ENCODE measurements around the gene CCDC86. TPM values are rescaled to one million over a fixed set of nuclear protein-coding genes. Genes with fewer than 3 reads are reported as not detected.

The CCDC86 gene
- total and polyA plus RNA-seq, 10 of the 15 experiments (the other 5 are each of a cell fraction or from before 2014, with no cell fraction given), result 2.0 to 87.2 (median 38.7) TPM

DNA sequence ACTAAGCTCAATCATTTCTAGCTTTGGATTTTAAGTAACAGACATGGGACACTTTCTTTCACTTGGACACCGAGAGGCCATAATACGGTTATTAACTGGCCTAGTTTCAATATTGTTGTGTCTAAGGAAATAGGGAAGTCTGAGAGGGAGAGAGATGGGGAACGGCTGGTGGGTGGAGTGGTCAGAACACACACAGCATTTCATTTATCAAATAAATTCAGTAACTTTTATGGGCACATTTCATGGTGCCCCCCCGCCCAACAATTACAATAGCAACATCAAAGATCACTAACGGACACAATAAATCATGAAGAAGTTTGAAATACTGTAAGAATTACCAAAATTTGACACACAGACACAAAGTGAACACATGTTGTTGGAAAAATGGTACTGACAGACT, 53.8 kb downstream of the CCDC86 start:
- SMC1A ChIA-PET (ENCODE audit: uncharacterized antibody, unreplicated experiment), result interaction anchor here (0.7 to 1.5 kb wide), 2 partner anchors 63 to 131 kb away, joined by 3 read pairs; no protein-coding TSS in a partner anchor
- intact Hi-C loops (cut with micrococcal nuclease; ENCODE audit: unreplicated experiment), result loop anchor here (5.0 kb wide), 1 partner anchor 193 kb away; no protein-coding TSS in a partner anchor
- no peak for TF ChIP-seq RELA (IDR thresholded peaks at IDR 0.05; ENCODE audit: borderline replicate concordance, partially characterized antibody)
- TF ChIP-seq NR2F1 (conservative IDR thresholded peaks at IDR 0.05), result no peak
- TF ChIP-seq SUPT20H (IDR thresholded peaks at IDR 0.05; ENCODE audit: borderline replicate concordance, control insufficient read depth, low read depth, low read length), result no peak
- TF ChIP-seq BHLHE40 (IDR thresholded peaks at IDR 0.05; ENCODE audit: borderline replicate concordance in 1 of 2, low read depth in 2 of 2, low read length in 1 of 2), result no peak
- TF ChIP-seq ZBTB4 (CRISPR knock-in tag; IDR thresholded peaks at IDR 0.05), result no peak
- TF ChIP-seq NFYA (IDR thresholded peaks at IDR 0.05; ENCODE audit: borderline replicate concordance, low read depth, low read length), result no peak
- no peak for TF ChIP-seq SMAD5 (IDR thresholded peaks at IDR 0.05; ENCODE audit: low read depth)
- TF ChIP-seq EP300 (IDR thresholded peaks at IDR 0.05; ENCODE audit: borderline replicate concordance in 1 of 2, control insufficient read depth in 1 of 2, low read depth in 2 of 2, low read length in 2 of 2), result no peak
- TF ChIP-seq, protein P1, sequence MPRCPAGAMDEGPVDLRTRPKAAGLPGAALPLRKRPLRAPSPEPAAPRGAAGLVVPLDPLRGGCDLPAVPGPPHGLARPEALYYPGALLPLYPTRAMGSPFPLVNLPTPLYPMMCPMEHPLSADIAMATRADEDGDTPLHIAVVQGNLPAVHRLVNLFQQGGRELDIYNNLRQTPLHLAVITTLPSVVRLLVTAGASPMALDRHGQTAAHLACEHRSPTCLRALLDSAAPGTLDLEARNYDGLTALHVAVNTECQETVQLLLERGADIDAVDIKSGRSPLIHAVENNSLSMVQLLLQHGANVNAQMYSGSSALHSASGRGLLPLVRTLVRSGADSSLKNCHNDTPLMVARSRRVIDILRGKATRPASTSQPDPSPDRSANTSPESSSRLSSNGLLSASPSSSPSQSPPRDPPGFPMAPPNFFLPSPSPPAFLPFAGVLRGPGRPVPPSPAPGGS (IDR thresholded peaks at IDR 0.05; ENCODE audit: borderline replicate concordance, insufficient read depth, low read depth, low read length, poor library complexity, severe bottlenecking), result no peak
- no peak for TF ChIP-seq TBL1XR1 (IDR thresholded peaks at IDR 0.05; ENCODE audit: low read depth, low read length)
- TF ChIP-seq RAD21 (IDR thresholded peaks at IDR 0.05; ENCODE audit: insufficient read depth, low read depth, low read length), result no peak
- no peak for TF ChIP-seq NRF1 (conservative IDR thresholded peaks at IDR 0.05; ENCODE audit: low read depth, low read length)
- TF ChIP-seq ZNF274 (IDR thresholded peaks at IDR 0.05; ENCODE audit: insufficient read depth, insufficient read length), result no peak
- no peak for TF ChIP-seq IRF4 (IDR thresholded peaks at IDR 0.05; ENCODE audit: low read depth, low read length)
- TF ChIP-seq SUZ12 (IDR thresholded peaks at IDR 0.05; ENCODE audit: unreplicated experiment), result no peak
- TF ChIP-seq NR2C1 (IDR thresholded peaks at IDR 0.05), result no peak

More for the DNA sequence above, 53.8 kb downstream of the CCDC86 start:
- H3K36me3 ChIP-seq (ENCODE audit: control insufficient read depth in 2 of 2, insufficient read depth in 2 of 2, low read length in 1 of 2), result peaks cover 21 to 54% of the 10 kb centered on the region in 2 experiments
- H3K9me3 ChIP-seq (replicated peaks; ENCODE audit: control insufficient read depth, insufficient read depth, low read length), result no peaks in the 10 kb centered on the region
- no peak overlapping the region for H3K9ac ChIP-seq (ENCODE audit: control insufficient read depth, insufficient read depth, low read length)
- peaks cover 4% of the 10 kb centered on the region; the same call in 1 of the 2 replicates for H4K20me1 ChIP-seq (ENCODE audit: control insufficient read depth, insufficient read depth)
- no TSS peak for BruUV-seq (replicated peaks)
- no peak overlapping the region for H2AFZ ChIP-seq (ENCODE audit: control insufficient read depth, low read depth, low read length)
- DNase-seq (ENCODE audit: low read depth, low spot score), result no peak
- POLR2A ChIA-PET, result interaction anchor here (1.2 kb wide), 2 partner anchors 9 to 23 kb away, joined by 3 to 5 read pairs; no protein-coding TSS in a partner anchor
- no peak overlapping the region for H3K4me2 ChIP-seq (ENCODE audit: control insufficient read depth, insufficient read depth)
- CTCF ChIA-PET, result interaction anchor here (0.7 to 2.9 kb wide), 5 partner anchors 9 to 292 kb away, joined by 3 to 11 read pairs (median 6); no protein-coding TSS in a partner anchor
- no peaks in the 10 kb centered on the region; the same call in 1 of the 2 replicates for H3K4me1 ChIP-seq (ENCODE audit: control insufficient read depth, insufficient read depth, low read length)
- no peak for FAIRE-seq
- H3K27ac ChIP-seq (ENCODE audit: control insufficient read depth, insufficient read depth), result no peak overlapping the region
- in situ Hi-C loops (cut with MboI), result loop anchor here (5.0 kb wide), 1 partner anchor 58 kb away; no protein-coding TSS in a partner anchor
- no peaks in the 10 kb centered on the region for H3K27me3 ChIP-seq (replicated peaks in 1 of 2; ENCODE audit: control insufficient read depth in 2 of 2, insufficient read depth in 2 of 2, low read length in 1 of 2)
- no peak for ATAC-seq
- RAD21 ChIA-PET (ENCODE audit: unreplicated experiment), result interaction anchor here (1.5 kb wide), 1 partner anchor 9 kb away, joined by 3 read pairs; no protein-coding TSS in a partner anchor
- H3K4me3 ChIP-seq, result no peak overlapping the region
- no peaks in the 10 kb centered on the region for H3K79me2 ChIP-seq (ENCODE audit: control insufficient read depth, insufficient read depth, low read length)
- 72% methylated on average over 5 of the region's 5 CpGs for WGBS (ENCODE audit: insufficient coverage, insufficient replicate concordance, low lambda C conversion rate, missing lambda C conversion rate)

Data from GM12878 (cell line).